HTR-8/SVneo (cell line): ENCODE measurements around the gene SPINDOC.
"Not testable (repeated sequence)": the region's sequence is repeated elsewhere in the genome, so short reads cannot be mapped to it uniquely, and the experiment has no call there.

Experiments
- DNase-seq: peaks from one replicate; pipeline ENCODE4 v3.0.0; 2011; ENCODE audit warnings: low spot score, mixed read lengths; ENCODE audit not compliant: insufficient read length
- FAIRE-seq: peaks from 2 replicates; lab custom pipeline; 2011; peaks lifted over from hg19 to GRCh38; lab: Jason Lieb, UNC

Gene SPINDOC

GRCh38 chr11:63783925-63784592 is 29.2 kb upstream of the SPINDOC start:
- FAIRE-seq (no peak), DNase-seq (no peak)

GRCh38 chr11:63785823-63786222 is 27.4 kb upstream of the SPINDOC start:
- DNase-seq, result no peak
- no peak for FAIRE-seq

- FAIRE-seq (no peak), DNase-seq (no peak)
Measured at GRCh38 chr11:63791495-63792167, 21.6 kb upstream of the SPINDOC start.

DNA sequence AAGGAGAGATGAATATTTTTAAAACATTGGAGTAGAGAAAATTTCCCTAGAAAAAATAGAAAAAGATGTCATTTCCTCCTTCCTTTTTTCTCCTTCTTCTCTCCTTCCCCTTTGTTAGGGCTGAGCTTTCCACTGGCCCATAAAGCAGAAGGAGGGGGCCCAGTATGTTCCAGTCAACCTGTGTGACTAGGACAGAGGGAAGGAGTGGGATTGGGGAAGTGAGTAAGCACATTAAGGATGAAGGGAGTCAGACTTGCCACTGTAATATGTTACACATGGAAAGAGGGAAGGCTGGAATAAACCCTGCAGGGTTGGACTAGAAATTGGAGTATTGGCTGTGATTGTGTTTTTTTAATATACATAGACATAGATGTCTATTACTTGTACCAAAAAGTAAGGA is 20.1 kb upstream of the SPINDOC start:
- DNase-seq (no peak), FAIRE-seq (no peak)

DNA sequence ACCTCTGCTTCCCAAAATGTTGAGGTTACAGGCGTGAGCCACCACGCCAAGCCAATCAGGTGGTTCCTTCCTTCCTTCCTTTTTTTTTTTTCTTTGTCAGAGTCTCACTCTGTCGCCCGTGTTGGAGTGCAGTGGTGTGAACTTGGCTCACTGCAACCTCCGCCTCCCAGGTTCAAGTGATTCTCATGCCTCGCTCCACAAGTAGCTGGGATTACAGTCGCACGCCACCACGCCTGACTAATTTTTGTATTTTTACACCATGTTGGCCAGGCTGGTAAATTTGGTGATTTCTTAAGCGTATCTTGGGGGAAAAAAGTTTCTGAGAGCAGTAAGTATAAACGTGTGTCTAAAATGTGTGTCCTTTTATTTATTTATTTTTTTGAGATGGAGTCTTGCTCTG is 18.2 kb upstream of the SPINDOC start:
- FAIRE-seq (no peak), DNase-seq (no peak)

DNA sequence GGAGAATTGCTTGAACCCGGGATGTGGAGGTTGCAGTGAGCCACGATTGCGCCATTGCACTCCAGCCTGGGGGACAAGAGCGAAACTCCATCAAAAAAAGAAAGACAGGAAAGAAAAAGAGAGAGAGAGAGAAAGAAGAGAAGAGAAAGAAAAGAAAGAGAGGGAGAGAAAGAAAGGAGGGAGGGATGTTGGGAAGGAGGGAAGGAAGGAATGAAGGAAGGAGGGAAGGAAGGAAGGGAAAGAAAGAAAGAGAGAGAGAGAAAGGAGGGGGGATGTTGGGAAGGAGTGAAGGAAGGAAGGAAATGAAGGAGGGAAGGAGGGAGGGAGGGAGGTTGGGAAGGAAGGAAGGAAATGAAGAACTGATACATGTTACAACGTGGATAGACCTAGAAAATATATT is 12.3 kb upstream of the SPINDOC start:
- FAIRE-seq, result no peak
- no peak for DNase-seq

- FAIRE-seq (peak; percentile 23), DNase-seq (peak; percentile 44)
Measured at GRCh38 chr11:63802637-63803414, 10.4 kb upstream of the SPINDOC start.

DNA sequence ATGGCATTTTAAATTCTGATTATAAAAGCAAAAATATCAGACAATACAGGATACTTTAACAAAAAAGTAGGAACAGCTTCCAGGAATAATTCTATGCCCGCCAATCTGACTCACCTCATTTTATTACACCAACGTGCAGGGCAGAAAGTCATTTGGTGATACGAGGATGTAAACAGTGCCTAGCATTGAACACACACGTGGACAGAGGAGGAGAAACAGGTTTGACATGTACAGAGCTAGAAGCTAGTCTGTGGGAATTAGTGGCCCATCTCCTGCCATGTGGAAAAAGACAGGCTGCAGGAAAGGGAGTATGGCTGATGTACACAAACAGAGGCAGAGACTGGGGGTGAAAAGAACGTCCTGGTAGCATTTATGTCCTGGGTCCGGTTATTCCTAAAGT is 9.0 kb upstream of the SPINDOC start:
- FAIRE-seq (no peak), DNase-seq (no peak)

- DNase-seq, result peak; percentile 27
- FAIRE-seq, result no peak
Measured at GRCh38 chr11:63805844-63806415, 7.3 kb upstream of the SPINDOC start.

DNA sequence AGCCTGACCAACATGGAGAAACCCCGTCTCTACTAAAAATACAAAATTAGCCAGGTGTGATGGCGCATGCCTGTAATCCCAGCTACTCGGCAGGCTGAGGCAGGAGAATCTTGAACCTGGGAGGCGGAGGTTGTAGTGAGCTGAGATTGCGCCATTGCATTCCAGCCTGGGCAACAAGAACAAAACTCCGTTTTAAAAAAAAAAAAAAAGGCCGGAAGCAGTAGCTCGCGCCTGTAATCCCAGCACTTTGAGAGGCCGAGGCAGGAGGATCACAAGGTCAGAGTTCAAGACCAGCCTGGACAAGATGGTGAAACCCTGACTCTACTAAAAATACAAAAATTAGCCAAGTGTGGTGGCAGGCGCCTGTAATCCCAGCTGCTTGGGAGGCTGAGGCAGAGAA is 2.9 kb upstream of the SPINDOC start:
- not testable (repeated sequence) for FAIRE-seq, DNase-seq

- FAIRE-seq (no peak), DNase-seq (no peak)
Measured at GRCh38 chr11:63811522-63811921, 1.7 kb upstream of the SPINDOC start.

DNA sequence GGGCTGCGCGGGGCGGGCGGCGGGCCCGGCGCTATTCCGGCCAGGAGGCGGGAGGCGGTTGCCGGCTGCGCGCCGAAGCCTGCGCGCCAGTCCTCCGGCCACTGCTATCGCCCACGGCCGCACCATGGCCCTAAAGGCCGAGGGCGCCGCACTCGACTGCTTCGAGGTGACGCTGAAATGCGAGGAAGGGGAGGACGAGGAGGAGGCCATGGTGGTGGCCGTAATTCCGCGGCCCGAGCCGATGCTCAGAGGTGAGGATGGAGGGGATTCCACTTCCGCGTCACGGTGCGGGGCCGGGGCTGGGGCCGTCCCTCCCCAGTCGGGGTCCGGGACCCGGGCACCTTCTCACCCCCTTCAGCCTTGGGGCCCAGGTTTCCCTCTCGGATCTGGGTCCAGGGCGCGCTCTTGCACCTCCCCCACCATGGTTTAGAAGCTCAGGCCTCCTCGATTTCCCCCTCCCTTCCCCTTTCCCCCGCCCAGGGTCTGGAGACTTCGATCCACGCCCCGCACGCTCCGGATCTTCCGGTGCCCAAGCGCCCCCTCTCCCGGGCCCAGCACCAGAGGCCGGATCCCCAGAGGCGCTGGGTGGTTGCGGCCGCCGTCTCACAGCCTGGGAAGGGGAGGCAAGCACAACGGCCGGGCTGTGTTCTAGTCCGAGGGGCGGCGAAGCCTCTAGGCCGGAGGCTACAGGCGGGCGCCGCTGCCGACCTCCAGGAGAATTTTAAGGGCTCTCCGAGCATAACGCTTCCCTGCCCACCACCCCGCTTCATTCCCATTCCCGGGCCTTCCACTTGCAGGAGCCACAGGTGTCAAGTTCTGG is 517 bp downstream of the SPINDOC start:
- no peak for FAIRE-seq

DNA sequence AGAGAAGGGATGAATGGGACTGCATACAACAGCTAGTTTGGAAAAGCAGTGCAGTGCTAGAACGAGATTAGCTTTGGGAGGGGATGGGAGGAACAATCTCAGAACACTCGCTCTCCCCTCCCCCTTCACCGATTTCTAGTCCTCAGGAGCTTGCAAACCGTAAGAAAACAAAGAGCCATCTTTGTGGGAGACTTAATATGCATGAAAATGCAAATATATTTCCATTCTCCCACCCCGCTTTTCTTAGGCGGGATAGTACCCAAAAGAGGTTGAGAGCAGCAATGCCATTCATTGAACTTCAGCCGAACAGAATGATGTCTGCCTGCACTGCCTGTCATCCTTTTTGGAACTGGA is 1.1 kb downstream of the SPINDOC start:
- DNase-seq (no peak), FAIRE-seq (no peak)

More for the DNA sequence above, 517 bp downstream of the SPINDOC start:
- DNase-seq, result peak; percentile 37

DNA sequence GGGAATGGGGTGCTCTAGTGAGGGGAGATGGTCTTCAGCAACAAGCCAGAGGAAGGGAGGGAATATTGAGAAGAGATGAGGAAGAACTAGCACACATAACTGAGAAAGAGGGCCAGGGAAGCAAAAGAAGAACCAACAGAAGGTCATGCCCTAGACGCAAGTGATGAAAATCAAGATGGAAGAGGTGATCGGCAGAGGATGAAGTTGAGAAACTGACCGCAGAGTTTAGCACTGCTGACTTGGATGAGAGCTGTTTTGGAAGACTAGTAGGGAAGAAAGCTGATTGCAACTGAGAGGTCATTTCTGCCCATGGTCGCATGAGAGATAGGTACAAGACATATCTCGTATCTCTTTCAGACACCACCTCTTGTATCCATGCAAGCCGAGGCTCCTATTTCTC is 2.9 kb downstream of the SPINDOC start:
- FAIRE-seq (no peak), DNase-seq (no peak)

DNA sequence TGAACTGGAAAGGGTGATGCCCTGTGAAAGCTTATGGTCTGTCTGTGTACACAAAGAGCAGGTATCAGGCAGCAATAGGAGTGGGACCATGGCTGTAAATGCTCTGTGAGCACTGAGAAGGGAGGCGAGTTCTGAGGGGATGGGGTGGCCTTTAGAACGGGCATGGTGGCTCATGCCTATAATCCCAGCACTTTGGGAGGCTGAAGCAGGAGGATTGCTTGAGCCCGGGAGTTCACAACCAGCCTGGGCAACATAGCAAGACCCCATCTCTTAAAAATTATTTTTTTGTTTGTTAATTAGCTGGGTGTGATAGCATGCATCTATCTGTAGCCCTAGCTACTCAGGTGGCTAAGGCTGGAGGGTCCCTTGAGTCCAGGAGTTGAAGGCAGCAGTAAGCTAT is 3.5 kb downstream of the SPINDOC start:
- FAIRE-seq, result no peak
- DNase-seq, result no peak

- FAIRE-seq (no peak), DNase-seq (no peak)
Measured at GRCh38 chr11:63817758-63818498, 4.7 kb downstream of the SPINDOC start.

GRCh38 chr11:63818609-63819008 is 5.4 kb downstream of the SPINDOC start:
- DNase-seq, result no peak
- FAIRE-seq, result no peak

DNA sequence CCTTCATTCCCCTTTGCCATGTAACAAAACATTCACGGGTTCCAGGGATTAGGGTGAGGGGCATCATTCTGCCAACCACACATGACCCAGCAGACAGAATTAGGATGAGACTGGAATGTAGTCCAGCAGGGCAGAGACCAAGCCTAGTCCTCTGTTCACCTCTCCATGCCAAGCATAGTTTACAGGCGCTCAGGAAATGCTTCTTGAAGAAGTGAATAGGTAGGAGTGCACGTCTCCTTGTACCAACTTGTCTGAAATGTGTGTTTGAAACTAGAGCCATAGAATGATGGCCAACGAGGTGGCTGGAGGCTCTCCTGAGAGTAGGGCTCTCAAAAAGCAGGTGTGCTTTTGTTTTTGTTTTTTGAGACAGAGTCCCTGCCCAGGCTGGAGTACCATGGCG is 8.2 kb downstream of the SPINDOC start:
- FAIRE-seq (no peak), DNase-seq (no peak)

DNA sequence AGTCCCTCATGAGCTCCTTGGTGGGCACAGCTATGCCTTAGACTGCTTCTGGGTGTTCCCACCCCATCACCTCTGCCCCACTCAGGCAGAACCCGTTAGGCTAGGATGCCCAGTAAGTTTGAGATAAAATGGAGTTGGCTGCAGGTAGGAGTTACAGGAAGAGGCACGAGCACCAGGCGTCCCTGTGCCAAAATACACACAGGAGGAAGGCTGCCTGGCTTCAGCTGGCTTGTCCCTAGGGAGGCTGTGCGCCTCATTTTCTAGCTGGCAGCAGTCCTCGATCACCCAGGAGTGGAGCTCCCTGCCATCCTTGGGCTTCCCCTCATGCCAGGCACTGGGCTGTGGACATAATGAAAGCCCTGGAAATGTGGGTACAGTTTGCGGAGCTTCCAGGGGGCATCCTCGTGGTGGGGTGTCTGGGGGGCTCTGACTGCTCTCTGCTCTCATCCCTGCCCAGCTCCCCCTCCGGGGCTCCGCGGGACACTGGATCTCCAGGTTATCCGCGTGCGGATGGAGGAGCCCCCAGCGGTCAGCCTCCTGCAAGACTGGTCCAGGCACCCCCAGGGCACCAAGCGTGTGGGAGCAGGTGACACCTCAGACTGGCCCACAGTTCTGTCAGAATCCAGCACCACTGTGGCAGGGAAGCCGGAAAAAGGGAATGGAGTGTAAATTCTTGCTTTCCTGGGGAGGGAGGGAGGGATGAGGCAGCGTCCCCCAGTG is 13.4 kb downstream of the SPINDOC start:
- DNase-seq (no peak), FAIRE-seq (no peak)
